ENCODE data around the gene AGTPBP1. TPM values are rescaled to one million over a fixed set of nuclear protein-coding genes. Genes with fewer than 3 reads are reported as not detected.

AGTPBP1 gene
- polyA plus RNA-seq, 1 donor: 14.3 TPM

DNA sequence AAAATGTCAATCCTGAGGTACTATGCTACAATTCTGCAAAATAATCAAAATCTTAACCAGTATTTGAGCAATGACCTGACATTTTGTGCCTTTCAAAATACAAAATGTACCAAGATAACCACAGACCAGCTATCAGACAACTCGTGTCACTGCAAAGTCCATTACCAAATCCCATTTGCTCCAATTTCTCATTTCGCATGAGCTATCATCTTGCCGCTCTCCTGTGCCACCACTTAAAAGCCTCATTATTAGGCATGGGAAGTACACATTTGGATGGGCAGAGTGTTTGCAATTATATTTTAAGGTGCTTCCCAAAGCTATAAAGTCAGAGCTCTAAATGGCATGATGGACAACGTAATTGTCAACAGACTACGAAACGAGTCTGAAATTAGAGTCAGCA is 205.2 kb downstream of the AGTPBP1 start:
- no peak for DNase-seq

GRCh38 chr9:85536076-85536475 is 205.7 kb downstream of the AGTPBP1 start:
- no peak for DNase-seq

GRCh38 chr9:85534340-85534739 is 207.4 kb downstream of the AGTPBP1 start:
- no peak for DNase-seq

DNA sequence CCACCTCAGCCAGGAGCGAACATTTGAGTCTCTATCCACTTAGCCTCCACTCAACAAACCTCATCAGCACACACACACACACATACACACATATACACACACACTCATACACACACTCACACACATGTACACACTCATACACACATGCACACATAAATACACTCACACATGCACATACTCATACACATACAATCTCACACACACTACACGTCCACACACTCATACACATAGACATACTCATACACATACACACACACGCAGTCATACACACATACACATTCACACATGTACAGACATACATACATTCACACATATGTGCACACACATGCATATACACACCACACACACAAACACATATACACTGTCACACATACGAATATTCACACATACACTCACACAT is 208.2 kb downstream of the AGTPBP1 start:
- no peak for DNase-seq

- DNase-seq: no peak
These were observed 211.0 kb downstream of the AGTPBP1 start for GRCh38 chr9:85530721-85531120.

GRCh38 chr9:85528607-85529006 is 213.1 kb downstream of the AGTPBP1 start:
- no peak for DNase-seq

- DNase-seq: no peak
These were observed 213.6 kb downstream of the AGTPBP1 start for GRCh38 chr9:85528142-85528541.

GRCh38 chr9:85527331-85528020 is 214.3 kb downstream of the AGTPBP1 start:
- no peak for DNase-seq

DNA sequence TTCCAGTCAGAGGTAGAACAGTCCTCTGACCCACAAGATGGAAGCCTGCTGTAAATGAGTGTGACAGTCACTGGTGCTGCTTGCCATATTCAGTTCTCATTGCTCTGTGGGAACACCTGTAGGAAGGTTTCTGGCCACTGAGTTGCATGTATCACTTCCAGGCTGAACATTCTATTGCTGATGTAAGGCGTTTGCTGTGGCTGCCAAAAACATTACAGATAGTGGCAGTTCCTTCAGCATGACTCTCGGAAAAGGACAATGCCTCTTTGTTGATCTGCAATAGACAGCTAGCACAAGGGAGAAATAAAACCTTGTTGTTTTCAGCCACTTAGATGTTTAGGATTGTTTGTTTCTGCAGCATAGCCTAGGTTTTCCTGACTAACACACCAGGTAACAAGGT is 217.2 kb downstream of the AGTPBP1 start:
- no peak for DNase-seq

DNA sequence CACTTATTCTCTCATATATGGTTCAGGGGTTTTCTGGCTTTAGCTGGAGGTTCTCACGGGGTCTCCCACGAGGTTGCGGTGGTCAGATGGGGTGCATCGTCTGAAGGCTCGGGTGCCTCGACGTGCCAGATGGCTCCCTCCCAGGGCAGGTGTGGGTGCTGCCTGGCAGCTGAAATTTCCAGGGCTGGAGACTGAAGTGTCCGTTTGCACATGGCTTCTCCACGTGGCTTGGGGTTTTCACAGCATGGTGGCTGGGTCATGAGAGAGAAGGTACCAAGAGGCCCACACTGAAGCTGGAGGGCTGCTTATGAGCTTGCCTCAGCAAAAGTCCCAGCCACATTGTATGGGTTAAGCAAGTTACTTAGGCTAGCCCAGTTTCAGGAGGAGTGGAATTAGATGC is 218.6 kb downstream of the AGTPBP1 start:
- DNase-seq: no peak

DNA sequence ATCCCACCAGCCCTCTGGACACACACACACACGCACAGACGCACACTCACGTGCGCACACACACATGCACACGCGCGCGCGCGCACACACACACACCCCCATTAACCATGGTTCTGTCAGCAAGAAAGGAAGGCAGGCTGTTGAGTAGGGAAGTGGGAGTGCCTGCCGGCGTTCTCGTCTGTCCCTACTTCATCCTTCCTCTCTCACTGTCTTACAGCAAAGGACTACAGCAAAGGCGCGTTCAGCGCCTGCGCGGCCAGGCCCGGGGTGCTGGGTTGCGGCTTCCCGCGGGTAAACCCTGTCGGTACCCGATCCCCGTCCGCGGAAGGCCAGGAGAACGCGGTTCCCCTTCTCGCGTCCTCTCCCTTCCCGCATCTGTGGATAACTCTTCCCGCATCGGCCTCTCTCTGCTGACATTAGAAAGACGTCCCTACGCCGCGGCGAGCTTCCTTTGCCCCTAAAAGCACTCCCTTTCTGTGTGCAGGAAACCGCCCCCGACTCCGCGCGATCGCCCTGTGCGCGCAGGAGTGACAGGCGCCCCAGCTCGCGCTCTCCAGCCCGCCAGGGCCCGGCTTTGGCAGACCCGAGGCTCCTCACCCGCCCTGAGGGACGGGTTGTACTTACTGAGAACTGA is 219.2 kb downstream of the AGTPBP1 start:
- peak; percentile 68 for DNase-seq

DNA sequence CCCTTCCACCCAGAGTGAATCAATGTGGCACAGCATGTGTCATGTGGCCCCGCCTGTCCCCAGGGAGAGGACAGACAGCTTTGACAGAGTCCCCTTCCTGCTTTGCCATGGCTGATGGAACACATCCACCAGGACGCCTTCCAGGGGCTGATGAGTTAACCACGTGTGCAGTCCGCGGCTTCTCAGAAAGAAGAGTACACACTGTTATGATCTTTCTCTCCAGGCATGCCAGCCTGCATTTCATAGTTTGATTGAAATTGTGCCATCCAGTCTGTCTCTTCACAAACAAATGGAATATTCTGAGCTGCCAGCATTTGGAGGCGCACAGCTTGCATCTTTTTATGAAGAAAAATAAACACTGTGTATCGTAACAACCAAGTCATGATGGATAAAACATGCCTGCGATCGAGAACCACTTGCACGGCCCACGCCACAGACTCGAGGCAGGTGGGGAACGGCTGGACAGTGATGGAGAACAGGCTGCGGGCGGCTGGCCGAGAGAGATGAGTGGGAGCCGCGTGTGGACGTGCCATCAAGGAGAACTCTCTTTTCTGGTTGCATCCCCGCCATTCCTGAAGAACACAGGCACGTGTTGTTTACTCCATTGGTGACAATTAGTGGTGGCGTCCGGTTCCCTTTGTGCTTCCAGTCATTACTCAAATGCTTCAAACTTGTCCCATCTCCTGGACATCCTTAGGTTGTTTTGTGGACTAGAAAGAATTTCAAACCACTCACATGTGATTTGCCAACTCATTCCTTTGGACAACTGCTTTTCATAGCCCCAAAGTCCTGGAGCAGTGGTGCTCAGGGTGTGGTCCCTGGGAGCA is 220.2 kb downstream of the AGTPBP1 start:
- peak; percentile 50 for DNase-seq

DNA sequence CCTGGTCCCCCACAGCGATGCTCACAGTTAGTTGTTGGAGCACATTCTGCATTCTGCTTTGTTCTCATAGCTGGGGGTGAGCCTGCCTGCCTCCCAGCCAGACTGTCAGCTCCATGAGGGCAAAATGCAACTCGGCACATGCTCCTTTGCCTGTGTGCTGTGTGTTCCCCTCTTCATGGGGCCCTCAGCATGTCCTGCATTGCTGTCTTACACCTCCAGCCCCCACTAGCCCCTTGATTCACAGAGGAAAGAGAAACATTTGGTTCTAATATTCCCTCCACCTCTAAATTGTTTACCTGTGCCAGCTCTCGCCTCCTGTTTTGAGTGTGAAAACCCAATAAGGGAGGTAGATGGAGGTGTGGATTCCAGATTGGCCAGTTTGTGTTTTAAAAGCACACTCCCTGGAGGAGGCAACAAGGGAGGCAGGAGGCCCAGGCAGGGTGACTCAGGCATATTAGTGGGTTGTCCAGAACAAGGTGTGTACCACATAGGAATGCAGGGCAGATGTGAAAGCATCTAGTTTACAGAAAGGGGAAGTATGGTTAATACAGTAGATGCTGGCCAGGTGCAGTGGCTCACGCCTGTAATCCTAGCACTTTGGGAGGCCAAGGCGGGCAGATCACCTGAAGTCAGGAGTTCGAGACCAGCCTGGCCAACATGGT is 224.6 kb downstream of the AGTPBP1 start:
- DNase-seq: no peak

DNA sequence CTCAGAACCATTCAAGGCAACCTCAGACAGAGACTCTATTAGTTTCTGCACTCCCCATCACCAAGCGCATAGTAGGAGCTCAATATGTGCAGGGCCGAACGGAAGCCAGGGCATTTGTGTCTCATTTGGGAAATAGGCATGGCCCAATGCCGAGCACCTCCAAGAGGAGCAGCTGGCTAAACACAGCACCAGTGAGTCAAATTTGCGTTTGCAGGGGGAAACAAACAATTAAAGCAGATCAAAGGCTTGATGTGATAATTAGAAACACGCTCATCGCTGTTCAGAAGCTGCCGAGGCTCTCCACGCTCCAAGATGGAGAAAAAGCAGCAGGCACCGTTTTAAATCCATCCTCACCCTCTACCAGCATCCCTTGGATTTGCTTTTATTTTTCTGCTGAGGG is 225.3 kb downstream of the AGTPBP1 start:
- no peak for DNase-seq

DNA sequence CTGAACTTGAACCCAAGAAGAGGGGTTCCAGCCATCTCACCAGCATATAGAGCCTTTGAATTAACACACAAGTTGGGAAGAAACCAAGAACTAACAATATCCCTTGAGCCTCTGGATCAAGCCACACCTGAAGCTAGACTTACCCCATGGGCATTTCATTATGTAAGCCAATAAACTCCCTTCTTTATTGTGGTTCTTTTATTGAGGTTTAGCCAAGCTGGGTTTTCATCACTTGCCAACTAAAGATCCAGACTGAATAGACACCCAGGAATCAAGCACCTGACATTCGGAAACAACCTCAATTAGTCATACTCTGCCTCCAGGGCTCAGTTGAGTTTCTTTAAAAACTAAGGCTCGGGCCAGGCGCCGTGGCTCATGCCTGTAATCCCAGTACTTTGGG is 226.7 kb downstream of the AGTPBP1 start:
- no peak for DNase-seq

- no peak for DNase-seq
These were observed 227.5 kb downstream of the AGTPBP1 start for GRCh38 chr9:85514256-85514655.

DNA sequence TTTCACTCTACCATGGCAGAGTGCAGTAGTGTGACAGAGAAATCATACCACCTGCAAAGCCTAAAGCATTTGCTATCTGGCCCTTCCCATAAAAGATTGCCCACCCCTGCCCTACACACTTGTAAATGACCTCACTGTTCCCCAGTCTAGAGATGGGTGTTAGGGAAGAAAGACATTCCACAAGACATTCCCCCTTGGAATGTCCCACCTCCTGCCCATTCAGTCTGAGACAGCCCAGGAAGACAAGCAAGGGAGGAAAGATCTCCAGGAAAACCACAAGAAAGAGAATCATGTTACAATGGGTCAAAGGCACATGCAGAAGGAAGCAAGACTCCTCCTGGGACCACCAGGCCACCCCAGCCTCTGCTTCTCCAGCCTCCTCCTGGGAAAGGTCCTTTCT is 230.0 kb downstream of the AGTPBP1 start:
- no peak for DNase-seq

GRCh38 chr9:85510830-85511504 is 230.8 kb downstream of the AGTPBP1 start:
- DNase-seq: no peak

- DNase-seq: no peak
These were observed 233.1 kb downstream of the AGTPBP1 start for GRCh38 chr9:85508616-85509015.

DNA sequence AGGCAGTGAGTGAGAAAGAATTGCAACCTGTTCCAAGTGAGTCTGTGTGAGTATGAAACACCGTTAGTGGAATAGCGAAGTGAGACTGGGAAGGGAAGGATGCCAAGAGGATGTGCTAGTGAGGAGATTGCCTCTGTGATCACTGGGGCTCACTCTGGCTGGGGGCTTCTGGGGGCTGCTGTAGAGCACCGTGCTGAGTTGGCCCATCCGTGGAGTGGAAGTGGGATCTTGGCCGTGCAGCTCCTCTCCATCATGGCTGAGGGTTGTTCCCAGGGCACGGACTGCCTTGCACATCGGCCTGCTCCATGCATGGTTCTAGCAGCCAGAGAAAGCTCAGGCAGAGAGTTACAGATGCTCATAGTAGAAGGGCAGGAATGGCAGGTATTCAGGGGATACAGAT is 236.1 kb downstream of the AGTPBP1 start:
- no peak for DNase-seq

DNA sequence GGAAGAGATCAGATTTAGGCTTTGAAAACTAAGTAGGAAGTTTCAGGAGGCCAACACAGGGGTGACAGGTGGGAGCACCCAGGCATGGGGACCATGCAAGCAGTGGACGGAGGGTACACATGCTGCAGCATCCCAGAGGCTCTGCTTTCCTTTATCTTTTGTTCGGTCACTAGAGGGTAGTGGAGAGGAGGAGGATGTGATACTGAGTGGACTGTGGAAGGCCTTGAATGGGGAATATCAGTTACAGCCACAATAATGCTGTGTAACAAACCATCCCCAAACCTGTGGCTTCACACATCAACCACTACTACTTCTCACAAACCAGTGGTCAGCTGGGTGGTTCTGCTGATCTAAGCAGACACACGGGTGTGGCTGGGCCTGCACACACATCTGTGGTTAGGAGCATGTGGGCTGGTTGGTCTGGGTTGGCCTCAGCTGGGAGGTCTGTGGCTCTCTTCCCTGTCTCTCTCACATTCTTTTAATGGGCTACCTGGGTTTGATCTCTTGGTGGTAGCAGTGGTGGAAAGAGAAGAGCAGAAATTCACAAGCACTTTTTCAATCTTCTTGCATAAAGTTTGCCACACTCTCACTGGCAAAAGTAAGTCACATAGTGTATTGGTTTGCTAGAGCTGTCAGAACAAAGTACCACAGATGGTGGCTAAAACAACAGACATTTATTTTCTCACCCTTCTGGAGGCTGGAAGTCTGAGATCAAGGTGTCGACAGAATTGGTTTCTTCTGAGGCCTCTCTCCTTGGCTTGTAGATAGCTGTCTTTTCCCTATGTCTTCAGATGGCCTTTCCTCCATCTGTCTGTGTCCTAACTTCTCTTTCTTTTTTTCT is 238.7 kb downstream of the AGTPBP1 start:
- DNase-seq: no peak

DNA sequence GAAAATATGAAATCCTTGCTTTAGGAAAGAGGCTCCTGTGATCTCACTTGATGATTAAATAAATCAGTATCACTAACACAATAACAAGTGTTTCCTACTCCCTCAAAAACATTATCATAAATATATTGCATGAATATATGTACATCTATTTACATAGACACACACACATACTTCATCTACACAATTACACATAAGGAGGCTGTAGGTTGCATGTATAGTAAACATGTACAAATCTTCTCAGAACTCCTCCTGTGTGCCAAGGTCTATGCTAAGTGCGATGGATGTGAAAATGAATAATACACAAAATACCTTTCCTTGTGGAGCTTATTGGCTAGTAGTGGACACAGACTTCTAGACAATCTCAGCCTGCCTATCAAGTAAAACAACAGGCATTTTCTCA is 239.9 kb downstream of the AGTPBP1 start:
- DNase-seq: no peak

All from hindlimb muscle (tissue), 1 donor.